Nephron progenitor cell (in vitro differentiated cells): ENCODE results near the gene OSTN.
"Not testable (repeated sequence)": the region's sequence is repeated elsewhere in the genome, so short reads cannot be mapped to it uniquely, and the experiment has no call there.

Experiments
- DNase-seq: peaks from one replicate; pipeline ENCODE4 v3.0.0; 2021
- H3K27ac Mint-ChIP-seq: 2 replicates; pipeline ENCODE4 v1.8.0; 2021; ENCODE audit warnings: mild to moderate bottlenecking, moderate library complexity, mixed read lengths
- H3K27me3 Mint-ChIP-seq: 2 replicates; pipeline ENCODE4 v1.8.0; 2021; ENCODE audit warnings: mild to moderate bottlenecking, low read depth, mixed read lengths; ENCODE audit not compliant: poor library complexity
- H3K36me3 Mint-ChIP-seq: 2 replicates; pipeline ENCODE4 v1.8.0; 2021; ENCODE audit warnings: low read depth, mixed read lengths
- H3K4me1 Mint-ChIP-seq: 2 replicates; pipeline ENCODE4 v1.8.0; 2021; ENCODE audit warnings: mixed read lengths
- H3K4me3 Mint-ChIP-seq: 2 replicates; pipeline ENCODE4 v1.8.0; 2021; ENCODE audit warnings: mild to moderate bottlenecking, moderate library complexity, mixed read lengths
- H3K9me3 Mint-ChIP-seq: 2 replicates; pipeline ENCODE4 v1.8.0; 2021; ENCODE audit warnings: mild to moderate bottlenecking, moderate library complexity, mixed read lengths
- CTCF ChIP-seq: fragments of 200-600 bp; sonication (generic); IDR thresholded peaks from 2 replicates; pipeline ENCODE4 v1.5.0; 2021; ENCODE audit warnings: antibody characterized with exemption

Gene OSTN

GRCh38 chr3:191268737-191269136, 69.7 kb downstream of the OSTN start:
- Mint-ChIP-seq H3K27ac (no peak overlapping the region), H3K4me1 (no peaks in the 10 kb centered on the region), H3K36me3 (peaks cover 8% of the 10 kb centered on the region), H3K27me3 (no peaks in the 10 kb centered on the region), H3K9me3 (peaks cover 10% of the 10 kb centered on the region), H3K4me3 (no peak overlapping the region)
- DNase-seq: no peak
- no peak for TF ChIP-seq CTCF

GRCh38 chr3:191269289-191270085, 70.4 kb downstream of the OSTN start:
- no peak overlapping the region for H3K4me3 Mint-ChIP-seq
- no peak for TF ChIP-seq CTCF
- H3K36me3 Mint-ChIP-seq: peaks cover 8% of the 10 kb centered on the region
- no peaks in the 10 kb centered on the region for H3K4me1 Mint-ChIP-seq
- peaks cover 10% of the 10 kb centered on the region for H3K9me3 Mint-ChIP-seq
- no peaks in the 10 kb centered on the region for H3K27me3 Mint-ChIP-seq
- H3K27ac Mint-ChIP-seq: no peak overlapping the region
- no peak for DNase-seq

GRCh38 chr3:191275244-191275643, 76.2 kb downstream of the OSTN start:
- not testable (repeated sequence) for DNase-seq, H3K4me3 Mint-ChIP-seq, H3K27me3 Mint-ChIP-seq, H3K9me3 Mint-ChIP-seq, H3K27ac Mint-ChIP-seq, H3K36me3 Mint-ChIP-seq, H3K4me1 Mint-ChIP-seq

- no peak overlapping the region for H3K4me3 Mint-ChIP-seq
These were observed 76.7 kb downstream of the OSTN start for GRCh38 chr3:191275751-191276150.

GRCh38 chr3:191280111-191280510, 81.1 kb downstream of the OSTN start:
- TF ChIP-seq CTCF: no peak
- no peaks in the 10 kb centered on the region for H3K9me3 Mint-ChIP-seq
- no peaks in the 10 kb centered on the region for H3K36me3 Mint-ChIP-seq
- H3K4me1 Mint-ChIP-seq: peaks cover 29% of the 10 kb centered on the region
- peak overlapping the region; percentile 38 for H3K27ac Mint-ChIP-seq
- no peak for DNase-seq
- no peaks in the 10 kb centered on the region for H3K27me3 Mint-ChIP-seq
- H3K4me3 Mint-ChIP-seq: no peak overlapping the region

More at GRCh38 chr3:191275751-191276150, 76.7 kb downstream of the OSTN start:
- peaks cover 8% of the 10 kb centered on the region for H3K36me3 Mint-ChIP-seq
- no peak for DNase-seq
- H3K27me3 Mint-ChIP-seq: no peaks in the 10 kb centered on the region
- TF ChIP-seq CTCF: no peak
- H3K4me1 Mint-ChIP-seq: peaks cover 8% of the 10 kb centered on the region
- peaks cover 10% of the 10 kb centered on the region for H3K9me3 Mint-ChIP-seq
- H3K27ac Mint-ChIP-seq: no peak overlapping the region

- TF ChIP-seq CTCF: no peak
- H3K36me3 Mint-ChIP-seq: no peaks in the 10 kb centered on the region
- H3K27ac Mint-ChIP-seq: no peak overlapping the region
- H3K9me3 Mint-ChIP-seq: no peaks in the 10 kb centered on the region
- no peak for DNase-seq
- H3K4me3 Mint-ChIP-seq: no peak overlapping the region
- peaks cover 29% of the 10 kb centered on the region for H3K4me1 Mint-ChIP-seq
- no peaks in the 10 kb centered on the region for H3K27me3 Mint-ChIP-seq
These were observed 81.8 kb downstream of the OSTN start for GRCh38 chr3:191280882-191281281.
